ENCODE measurements around the gene CREG2. TPM values are rescaled to one million over a fixed set of nuclear protein-coding genes. Genes with fewer than 3 reads are reported as not detected.
"Not testable (repeated sequence)": the region's sequence is repeated elsewhere in the genome, so short reads cannot be mapped to it uniquely, and the experiment has no call there.

CREG2 gene
- total RNA-seq, 1 experiment from 2014 or later = 0.21 TPM

GRCh38 chr2:101354420-101355311 is 32.6 kb downstream of the CREG2 start:
- no peak for TF ChIP-seq POLR2AphosphoS5 (IDR thresholded peaks at IDR 0.05; ENCODE audit: low read depth, low read length)
- TF ChIP-seq CTCF (IDR thresholded peaks at IDR 0.05) = no peak
- TF ChIP-seq REST (IDR thresholded peaks at IDR 0.05; ENCODE audit: insufficient read depth in 1 of 2, low read depth in 2 of 2, low read length in 1 of 2) = no peak
- no peak for TF ChIP-seq SIN3A (IDR thresholded peaks at IDR 0.05; ENCODE audit: borderline replicate concordance, insufficient read depth, low read depth, low read length)
- TF ChIP-seq TCF7L2 (IDR thresholded peaks at IDR 0.05; ENCODE audit: low read depth, low read length) = no peak
- no TSS peak for BruUV-seq (replicated peaks)
- intact Hi-C loops (cut with micrococcal nuclease; ENCODE audit: unreplicated experiment) = no loop called here
- no peaks in the 10 kb centered on the region for H3K36me3 ChIP-seq (ENCODE audit: control insufficient read depth, insufficient read depth, low read length)
- in situ Hi-C loops (cut with HindIII; ENCODE audit: low pct_unique_long_range_greater_than_20kb, low sequenced_read_pairs) = no loop called here
- H3K27me3 ChIP-seq (ENCODE audit: control insufficient read depth, insufficient read depth, low read length) = no peaks in the 10 kb centered on the region
- ChIA-PET CTCF (no interaction called here), POLR2A (no interaction called here)
- H3K27ac ChIP-seq (ENCODE audit: low read length) = no peak overlapping the region
- DNase-seq (ENCODE audit: low read depth, low spot score) = no peak
- H3K9me3 ChIP-seq (ENCODE audit: control insufficient read depth, insufficient read depth, low read depth, low read length) = no peaks in the 10 kb centered on the region
- H3K4me1 ChIP-seq (ENCODE audit: control insufficient read depth, insufficient read depth, low read length) = no peaks in the 10 kb centered on the region
- H3K4me3 ChIP-seq (ENCODE audit: low read depth in 2 of 2, low read length in 2 of 2) = no peak overlapping the region
- no peak for ATAC-seq

GRCh38 chr2:101352631-101353030 is 34.7 kb downstream of the CREG2 start:
- POLR2A ChIA-PET; intact Hi-C loops (cut with micrococcal nuclease; ENCODE audit: unreplicated experiment); BruUV-seq (replicated peaks); H3K27me3 ChIP-seq (ENCODE audit: control insufficient read depth, insufficient read depth, low read length); DNase-seq (ENCODE audit: low read depth, low spot score); H3K27ac ChIP-seq (ENCODE audit: low read length); H3K4me3 ChIP-seq (ENCODE audit: low read depth in 2 of 2, low read length in 2 of 2); ATAC-seq; CTCF ChIA-PET; H3K4me1 ChIP-seq (ENCODE audit: control insufficient read depth, insufficient read depth, low read length); in situ Hi-C loops (cut with HindIII; ENCODE audit: low pct_unique_long_range_greater_than_20kb, low sequenced_read_pairs); H3K36me3 ChIP-seq (ENCODE audit: control insufficient read depth, insufficient read depth, low read length); H3K9me3 ChIP-seq (ENCODE audit: control insufficient read depth, insufficient read depth, low read depth, low read length): not testable (repeated sequence)

GRCh38 chr2:101351207-101351606 is 36.1 kb downstream of the CREG2 start:
- ChIA-PET POLR2A (no interaction called here), CTCF (interaction anchor here (0.7 kb wide), 1 partner anchor 9 kb away, joined by 4 read pairs; no protein-coding TSS in a partner anchor)
- intact Hi-C loops (cut with micrococcal nuclease; ENCODE audit: unreplicated experiment) (no loop called here), in situ Hi-C loops (cut with HindIII; ENCODE audit: low pct_unique_long_range_greater_than_20kb, low sequenced_read_pairs) (no loop called here)
- BruUV-seq (replicated peaks) = no TSS peak
- TF ChIP-seq SIN3A (IDR thresholded peaks at IDR 0.05; ENCODE audit: borderline replicate concordance, insufficient read depth, low read depth, low read length) (no peak), CTCF (IDR thresholded peaks at IDR 0.05) (no peak), POLR2AphosphoS5 (IDR thresholded peaks at IDR 0.05; ENCODE audit: low read depth, low read length) (no peak), REST (IDR thresholded peaks at IDR 0.05; ENCODE audit: insufficient read depth in 1 of 2, low read depth in 2 of 2, low read length in 1 of 2) (no peak), TCF7L2 (IDR thresholded peaks at IDR 0.05; ENCODE audit: low read depth, low read length) (no peak)
- H3K4me3 ChIP-seq (ENCODE audit: low read depth in 2 of 2, low read length in 2 of 2) = no peak overlapping the region
- ATAC-seq (no peak), DNase-seq (ENCODE audit: low read depth, low spot score) (no peak)
- H3K27me3 ChIP-seq (ENCODE audit: control insufficient read depth, insufficient read depth, low read length) = no peaks in the 10 kb centered on the region
- H3K4me1 ChIP-seq (ENCODE audit: control insufficient read depth, insufficient read depth, low read length) = no peaks in the 10 kb centered on the region
- H3K9me3 ChIP-seq (ENCODE audit: control insufficient read depth, insufficient read depth, low read depth, low read length) = no peaks in the 10 kb centered on the region
- no peak overlapping the region for H3K27ac ChIP-seq (ENCODE audit: low read length)
- H3K36me3 ChIP-seq (ENCODE audit: control insufficient read depth, insufficient read depth, low read length) = no peaks in the 10 kb centered on the region
